Measurements from ENCODE around the gene ZAR1.

DNA sequence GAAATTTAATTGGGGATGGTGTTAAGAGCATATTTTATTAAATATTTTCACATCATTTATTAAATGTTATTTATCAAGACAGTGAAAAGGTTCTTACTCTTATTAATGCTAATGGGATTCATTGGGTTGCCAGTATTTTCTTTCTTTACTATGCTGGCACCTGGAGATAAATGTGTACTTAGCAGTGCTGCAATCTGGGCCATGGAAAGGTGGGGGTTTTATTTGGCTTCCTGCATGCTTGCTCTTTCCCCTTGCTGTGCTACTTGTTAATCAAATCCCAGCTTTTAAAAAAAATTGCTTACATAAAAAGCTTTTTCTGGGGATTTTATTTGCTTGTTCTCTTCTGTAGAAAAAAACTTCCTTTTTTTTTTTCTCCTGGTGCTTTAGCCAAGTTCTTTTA is 48.3 kb downstream of the ZAR1 start:
- TF ChIP-seq, protein P1, sequence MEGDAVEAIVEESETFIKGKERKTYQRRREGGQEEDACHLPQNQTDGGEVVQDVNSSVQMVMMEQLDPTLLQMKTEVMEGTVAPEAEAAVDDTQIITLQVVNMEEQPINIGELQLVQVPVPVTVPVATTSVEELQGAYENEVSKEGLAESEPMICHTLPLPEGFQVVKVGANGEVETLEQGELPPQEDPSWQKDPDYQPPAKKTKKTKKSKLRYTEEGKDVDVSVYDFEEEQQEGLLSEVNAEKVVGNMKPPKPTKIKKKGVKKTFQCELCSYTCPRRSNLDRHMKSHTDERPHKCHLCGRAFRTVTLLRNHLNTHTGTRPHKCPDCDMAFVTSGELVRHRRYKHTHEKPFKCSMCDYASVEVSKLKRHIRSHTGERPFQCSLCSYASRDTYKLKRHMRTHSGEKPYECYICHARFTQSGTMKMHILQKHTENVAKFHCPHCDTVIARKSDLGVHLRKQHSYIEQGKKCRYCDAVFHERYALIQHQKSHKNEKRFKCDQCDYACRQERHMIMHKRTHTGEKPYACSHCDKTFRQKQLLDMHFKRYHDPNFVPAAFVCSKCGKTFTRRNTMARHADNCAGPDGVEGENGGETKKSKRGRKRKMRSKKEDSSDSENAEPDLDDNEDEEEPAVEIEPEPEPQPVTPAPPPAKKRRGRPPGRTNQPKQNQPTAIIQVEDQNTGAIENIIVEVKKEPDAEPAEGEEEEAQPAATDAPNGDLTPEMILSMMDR (conservative IDR thresholded peaks at IDR 0.05) = no peak
- TF ChIP-seq EZH2 (IDR thresholded peaks at IDR 0.05; ENCODE audit: low read depth) = no peak
